Hepatocyte (in vitro differentiated cells): ENCODE results near the gene DCUN1D2. TPM values are rescaled to one million over a fixed set of nuclear protein-coding genes. Genes with fewer than 3 reads are reported as not detected.

Experiments used
- DNase-seq: peaks from one replicate; pipeline ENCODE4 v3.0.0-alpha.2; 2016; ENCODE audit warnings: low spot score
- H2AFZ ChIP-seq: fragments of 200-600 bp; sonication (generic); 2 replicates; pipeline ENCODE4 v1.6.0; 2016; ENCODE audit warnings: antibody characterized with exemption, mild to moderate bottlenecking
- H3K27ac ChIP-seq: fragments of 200-600 bp; sonication (generic); 2 replicates; pipeline ENCODE4 v1.5.1; 2016; ENCODE audit warnings: mild to moderate bottlenecking
- H3K27me3 ChIP-seq: fragments of 200-600 bp; sonication (generic); 2 replicates; pipeline ENCODE4 v1.6.1; 2016
- H3K36me3 ChIP-seq: fragments of 200-600 bp; sonication (generic); replicated peaks from 2 replicates; pipeline ENCODE4 v1.5.1; 2016; ENCODE audit warnings: low read depth; ENCODE audit not compliant: insufficient read depth
- H3K4me1 ChIP-seq: fragments of 200-600 bp; sonication (generic); 2 replicates; pipeline ENCODE4 v1.5.1; 2016; ENCODE audit warnings: mild to moderate bottlenecking, moderate library complexity; ENCODE audit not compliant: insufficient read depth
- H3K4me2 ChIP-seq: fragments of 200-600 bp; sonication (generic); 2 replicates; pipeline ENCODE4 v1.6.0; 2016
- H3K4me3 ChIP-seq: fragments of 200-600 bp; sonication (generic); 2 replicates; pipeline ENCODE4 v1.5.1; 2016; ENCODE audit warnings: mild to moderate bottlenecking
- H3K79me2 ChIP-seq: fragments of 200-600 bp; sonication (generic); 2 replicates; pipeline ENCODE4 v1.6.0; 2017; ENCODE audit warnings: mild to moderate bottlenecking
- H3K9me2 ChIP-seq: fragments of 200-600 bp; sonication (generic); replicated peaks from 2 replicates; pipeline ENCODE4 v1.6.0; 2017; ENCODE audit warnings: mild to moderate bottlenecking; ENCODE audit not compliant: insufficient read depth
- H3K9me3 ChIP-seq: fragments of 200-600 bp; sonication (generic); 2 replicates; pipeline ENCODE4 v1.5.1; 2016; ENCODE audit warnings: low read depth, mild to moderate bottlenecking
- H4K20me1 ChIP-seq: fragments of 200-600 bp; sonication (generic); 2 replicates; pipeline ENCODE4 v1.6.0; 2016; ENCODE audit warnings: mild to moderate bottlenecking; ENCODE audit not compliant: insufficient read depth, poor library complexity, severe bottlenecking
- EZH2 ChIP-seq: fragments of 200-600 bp; sonication (generic); IDR thresholded peaks from 2 replicates; pipeline ENCODE4 v1.6.1; 2016; ENCODE audit warnings: antibody characterized with exemption, mild to moderate bottlenecking, borderline replicate concordance
- EZH2phosphoT487 ChIP-seq: fragments of 200-600 bp; sonication (generic); IDR thresholded peaks from one replicate; pipeline ENCODE4 v1.6.1; 2018; ENCODE audit warnings: antibody characterized with exemption, mild to moderate bottlenecking, low read depth, moderate library complexity; ENCODE audit not compliant: unreplicated experiment, severe bottlenecking
- WGBS: methylation state at CpG from one replicate; pipeline ENCODE4 v1.1.6; 2016; ENCODE audit warnings: low lambda C conversion rate; ENCODE audit errors: missing lambda C conversion rate; 5-methylcytosine and 5-hydroxymethylcytosine counted together
- polyA plus RNA-seq: library from polyadenylated mRNA; unstranded; fragments of >200 nt; fragmentation: Nextera tagmentation; extraction: Ambion mirVana; gene quantifications from 2 replicates; pipeline ENCODE4 v1.2.1, GENCODE V29; 2016
- total RNA-seq: library from RNA; depleted of rRNA; stranded (reverse); fragments of >200 nt; gene quantifications from 2 replicates; pipeline ENCODE4 v1.2.3, GENCODE V29; 2014
- TF ChIP-seq, protein P1 (sequence below): fragments of 200-600 bp; sonication (generic); IDR thresholded peaks from 2 replicates; pipeline ENCODE4 v1.5.1; 2016; ENCODE audit warnings: antibody characterized with exemption, mild to moderate bottlenecking; ENCODE audit not compliant: poor library complexity

DCUN1D2 gene
- total and polyA plus RNA-seq, 2 experiments from 2014 or later: 8.4 to 10.2 TPM

DNA sequence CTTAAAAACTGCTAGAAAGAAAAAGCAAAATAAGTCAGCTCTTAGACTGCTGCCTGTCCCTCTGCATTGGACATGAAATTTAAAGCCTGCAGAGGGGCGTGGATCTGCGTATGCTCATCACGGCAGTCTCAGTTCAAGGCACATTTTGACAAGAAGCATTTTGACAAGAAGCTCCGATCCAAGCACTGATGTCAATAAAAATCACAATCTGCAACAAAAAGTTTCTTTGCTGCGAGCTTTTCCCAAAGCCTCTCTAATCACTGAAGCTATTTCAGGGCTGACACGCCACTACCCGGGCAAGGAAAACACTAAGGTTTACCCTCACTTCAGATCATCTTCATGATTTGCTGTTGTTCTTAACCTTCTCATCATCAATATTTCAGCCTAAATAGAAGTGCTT is 7.4 kb downstream of the DCUN1D2 start:
- Histone ChIP-seq H3K4me2 (no peak overlapping the region), H3K9me3 (no peaks in the 10 kb centered on the region)
- 92% methylated on average over 7 of the region's 7 CpGs for WGBS

GRCh38 chr13:113479179-113479578 is 11.3 kb downstream of the DCUN1D2 start:
- no peaks in the 10 kb centered on the region for H3K9me3 ChIP-seq
- H3K36me3 ChIP-seq: peaks cover 3% of the 10 kb centered on the region
- DNase-seq: no peak
- no peak overlapping the region for H2AFZ ChIP-seq
- H3K9me2 ChIP-seq: no peaks in the 10 kb centered on the region
- peaks cover 6% of the 10 kb centered on the region for H4K20me1 ChIP-seq
- no peak overlapping the region for H3K4me3 ChIP-seq
- TF ChIP-seq EZH2 (no peak), EZH2phosphoT487 (no peak)
- TF ChIP-seq, protein P1, sequence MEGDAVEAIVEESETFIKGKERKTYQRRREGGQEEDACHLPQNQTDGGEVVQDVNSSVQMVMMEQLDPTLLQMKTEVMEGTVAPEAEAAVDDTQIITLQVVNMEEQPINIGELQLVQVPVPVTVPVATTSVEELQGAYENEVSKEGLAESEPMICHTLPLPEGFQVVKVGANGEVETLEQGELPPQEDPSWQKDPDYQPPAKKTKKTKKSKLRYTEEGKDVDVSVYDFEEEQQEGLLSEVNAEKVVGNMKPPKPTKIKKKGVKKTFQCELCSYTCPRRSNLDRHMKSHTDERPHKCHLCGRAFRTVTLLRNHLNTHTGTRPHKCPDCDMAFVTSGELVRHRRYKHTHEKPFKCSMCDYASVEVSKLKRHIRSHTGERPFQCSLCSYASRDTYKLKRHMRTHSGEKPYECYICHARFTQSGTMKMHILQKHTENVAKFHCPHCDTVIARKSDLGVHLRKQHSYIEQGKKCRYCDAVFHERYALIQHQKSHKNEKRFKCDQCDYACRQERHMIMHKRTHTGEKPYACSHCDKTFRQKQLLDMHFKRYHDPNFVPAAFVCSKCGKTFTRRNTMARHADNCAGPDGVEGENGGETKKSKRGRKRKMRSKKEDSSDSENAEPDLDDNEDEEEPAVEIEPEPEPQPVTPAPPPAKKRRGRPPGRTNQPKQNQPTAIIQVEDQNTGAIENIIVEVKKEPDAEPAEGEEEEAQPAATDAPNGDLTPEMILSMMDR: no peak
- no peak overlapping the region for H3K27ac ChIP-seq
- no peaks in the 10 kb centered on the region for H3K27me3 ChIP-seq
- H3K4me1 ChIP-seq: no peaks in the 10 kb centered on the region
- 74% methylated on average over 4 of the region's 4 CpGs for WGBS
- H3K4me2 ChIP-seq: no peak overlapping the region
- H3K79me2 ChIP-seq: peaks cover 31% of the 10 kb centered on the region

More for the DNA sequence above, 7.4 kb downstream of the DCUN1D2 start:
- no peak for DNase-seq
- Histone ChIP-seq H3K9me2 (no peaks in the 10 kb centered on the region), H2AFZ (no peak overlapping the region), H3K4me1 (no peaks in the 10 kb centered on the region), H4K20me1 (peaks cover 9% of the 10 kb centered on the region), H3K27me3 (no peaks in the 10 kb centered on the region), H3K79me2 (peaks cover 70% of the 10 kb centered on the region), H3K27ac (no peak overlapping the region), H3K4me3 (no peak overlapping the region), H3K36me3 (peaks cover under 1% of the 10 kb centered on the region)
- TF ChIP-seq EZH2 (no peak), EZH2phosphoT487 (no peak)
- TF ChIP-seq, protein P1: no peak

DNA sequence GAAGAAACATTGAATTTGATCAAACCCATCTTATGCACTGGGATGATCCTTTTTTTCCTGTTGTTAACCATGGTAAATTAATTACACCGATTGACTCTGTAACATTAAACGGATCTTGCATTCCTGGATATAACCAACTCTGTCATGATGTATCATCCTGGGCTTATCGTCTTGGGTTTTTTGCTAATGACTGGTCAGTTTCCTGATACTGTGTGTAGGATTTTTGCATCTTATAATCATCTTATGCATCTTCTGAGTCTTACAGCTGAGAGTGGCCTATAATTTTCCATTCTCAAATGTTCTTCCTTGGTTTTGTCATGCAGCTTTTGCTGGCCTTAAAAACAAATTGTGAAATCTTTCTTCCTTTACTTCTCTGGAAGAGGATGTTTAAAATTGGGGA is 12.8 kb downstream of the DCUN1D2 start:
- 98% methylated on average over 3 of the region's 3 CpGs for WGBS
- TF ChIP-seq, protein P1: no peak
- TF ChIP-seq EZH2phosphoT487: no peak
- no peaks in the 10 kb centered on the region for H3K9me2 ChIP-seq
- no peak overlapping the region for H2AFZ ChIP-seq
- H3K4me3 ChIP-seq: no peak overlapping the region
- no peak overlapping the region for H3K27ac ChIP-seq
- H3K79me2 ChIP-seq: peaks cover 17% of the 10 kb centered on the region
- H3K4me2 ChIP-seq: no peak overlapping the region
- peaks cover 3% of the 10 kb centered on the region for H3K36me3 ChIP-seq
- H3K9me3 ChIP-seq: no peaks in the 10 kb centered on the region
- H4K20me1 ChIP-seq: no peaks in the 10 kb centered on the region
- no peaks in the 10 kb centered on the region for H3K4me1 ChIP-seq
- no peaks in the 10 kb centered on the region for H3K27me3 ChIP-seq
- no peak for DNase-seq

GRCh38 chr13:113476811-113477210 is 13.7 kb downstream of the DCUN1D2 start:
- Histone ChIP-seq H2AFZ (no peak overlapping the region), H3K4me2 (no peak overlapping the region), H3K9me3 (no peaks in the 10 kb centered on the region), H3K79me2 (peaks cover 9% of the 10 kb centered on the region), H3K4me3 (no peak overlapping the region), H3K27ac (no peak overlapping the region), H4K20me1 (no peaks in the 10 kb centered on the region), H3K36me3 (peaks cover 3% of the 10 kb centered on the region), H3K27me3 (no peaks in the 10 kb centered on the region), H3K4me1 (no peaks in the 10 kb centered on the region), H3K9me2 (no peaks in the 10 kb centered on the region)
- TF ChIP-seq EZH2 (no peak), EZH2phosphoT487 (no peak)
- TF ChIP-seq, protein P1: no peak
- no peak for DNase-seq
- WGBS: 82% methylated on average over 7 of the region's 7 CpGs
